Endometrial microvascular endothelial cells (primary cell): ENCODE data around the gene SLC6A2. TPM values are rescaled to one million over a fixed set of nuclear protein-coding genes. Genes with fewer than 3 reads are reported as not detected.
"Not testable (repeated sequence)": the region's sequence is repeated elsewhere in the genome, so short reads cannot be mapped to it uniquely, and the experiment has no call there.

ENCODE experiments used
- in situ Hi-C: cut with HindIII; loops from 2 replicates; pipeline ENCODE4 v1.10.0; 2017; ENCODE audit warnings: low sequenced_read_pairs, low pct_unique_long_range_greater_than_20kb; ENCODE audit errors: inconsistent ontology term
- total RNA-seq: library from RNA; depleted of rRNA; stranded (reverse); fragments of >200 nt; gene quantifications from one replicate; pipeline ENCODE4 v1.2.3, GENCODE V29; 2015; ENCODE audit errors: inconsistent ontology term

The SLC6A2 gene
- total RNA-seq, 1 donor from 2014 or later = not detected

GRCh38 chr16:55746081-55746480 lies 90.3 kb downstream of the SLC6A2 start:
- in situ Hi-C loops = no loop called here

GRCh38 chr16:55747785-55748184 lies 92.0 kb downstream of the SLC6A2 start:
- in situ Hi-C loops = no loop called here

DNA sequence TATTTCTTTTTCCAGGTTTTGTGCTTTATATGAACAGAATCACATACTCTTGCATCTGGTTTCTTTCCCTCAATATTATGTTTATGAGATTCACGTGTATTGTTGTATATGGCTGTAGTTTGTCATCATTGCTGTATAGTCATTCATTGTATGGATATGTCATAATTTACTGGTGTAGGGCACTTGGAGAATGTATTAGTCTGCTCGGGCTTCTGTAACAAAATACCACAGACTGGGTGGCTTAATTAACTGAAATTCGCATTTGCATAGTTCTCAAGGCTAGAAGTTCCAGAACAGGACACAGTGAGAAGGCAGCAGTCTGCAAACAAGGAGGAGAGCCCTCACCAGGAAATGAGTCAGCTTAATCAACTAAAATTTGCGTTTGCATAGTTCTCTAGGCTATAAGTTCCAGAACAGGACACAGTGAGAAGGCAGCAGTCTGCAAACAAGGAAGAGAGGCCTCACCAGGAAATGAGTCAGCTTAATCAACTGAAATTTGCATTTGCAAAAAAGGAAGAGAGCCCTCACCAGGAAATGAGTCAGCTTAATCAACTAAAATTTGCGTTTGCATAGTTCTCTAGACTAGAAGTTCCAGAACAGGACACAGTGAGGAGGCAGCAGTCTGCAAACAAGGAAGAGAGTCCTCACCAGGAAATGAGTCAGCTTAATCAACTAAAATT lies 96.8 kb downstream of the SLC6A2 start:
- in situ Hi-C loops = not testable (repeated sequence)

GRCh38 chr16:55753145-55753631 lies 97.4 kb downstream of the SLC6A2 start:
- in situ Hi-C loops = not testable (repeated sequence)

Other genes starting within 250 kb of the SLC6A2 start
- 38.1 TPM for gene MMP2, start 176.8 kb upstream of the SLC6A2 start, total RNA-seq
- gene LPCAT2, start 146.9 kb upstream of the SLC6A2 start, total RNA-seq = 37.6 TPM
- gene CAPNS2, start 89.3 kb upstream of the SLC6A2 start, total RNA-seq = not detected
- not detected for gene CES1, start 177.1 kb downstream of the SLC6A2 start, total RNA-seq
- not detected for gene CES5A, start 219.4 kb downstream of the SLC6A2 start, total RNA-seq